Neural cell (in vitro differentiated cells): ENCODE measurements around the gene TP53I3. TPM values are rescaled to one million over a fixed set of nuclear protein-coding genes. Genes with fewer than 3 reads are reported as not detected.

Experiments
- H2AFZ ChIP-seq: fragments of 200-600, 300-800 bp; sonication (generic), shearing (Covaris generic); 2 replicates; pipeline ENCODE4 v1.6.0; 2014; ENCODE audit warnings: low read depth, mild to moderate bottlenecking, antibody characterized with exemption, low read length, moderate library complexity
- H3F3A ChIP-seq: fragments of 200-600 bp; shearing (Covaris generic); 2 replicates; pipeline ENCODE4 v1.6.1; 2016; ENCODE audit warnings: mild to moderate bottlenecking, moderate library complexity, mixed read lengths, antibody characterized with exemption, low read length; ENCODE audit not compliant: insufficient read depth, poor library complexity, severe bottlenecking
- H3K27ac ChIP-seq: fragments of 200-600, 300-800 bp; sonication (generic), shearing (Covaris generic); 2 replicates; pipeline ENCODE4 v1.5.1; 2014; ENCODE audit warnings: mild to moderate bottlenecking, low read length, moderate library complexity
- H3K27me3 ChIP-seq: fragments of 300-800, 200-600 bp; sonication (generic), shearing (Covaris generic); 2 replicates; pipeline ENCODE4 v1.6.0; 2014; ENCODE audit warnings: mild to moderate bottlenecking, low read depth, low read length, moderate library complexity; ENCODE audit not compliant: insufficient read depth
- H3K36me3 ChIP-seq: fragments of 300-800, 200-600 bp; sonication (generic), shearing (Covaris generic); 2 replicates; pipeline ENCODE4 v1.5.1; 2014; ENCODE audit warnings: mild to moderate bottlenecking, antibody characterized with exemption, low read length, moderate library complexity; ENCODE audit not compliant: insufficient read depth
- H3K4me2 ChIP-seq: fragments of 300-800, 200-600 bp; sonication (generic), shearing (Covaris generic); 2 replicates; pipeline ENCODE4 v1.6.0; 2014; ENCODE audit warnings: mild to moderate bottlenecking, low read length
- H3K4me3 ChIP-seq: fragments of 300-800, 200-600 bp; sonication (generic), shearing (Covaris generic); 2 replicates; pipeline ENCODE4 v1.5.1; 2014; ENCODE audit warnings: mild to moderate bottlenecking, low read length, moderate library complexity
- H3K79me2 ChIP-seq: fragments of 200-600 bp; shearing (Covaris generic); replicated peaks from 2 replicates; pipeline ENCODE4 v1.6.0; 2014; ENCODE audit warnings: mild to moderate bottlenecking, low read length, moderate library complexity; ENCODE audit not compliant: insufficient read depth
- H3K9ac ChIP-seq: fragments of 300-800, 200-600 bp; sonication (generic), shearing (Covaris generic); 2 replicates; pipeline ENCODE4 v1.6.1; 2016; ENCODE audit warnings: mild to moderate bottlenecking, low read length, mixed read lengths
- H3K9me2 ChIP-seq: fragments of 200-600 bp; shearing (Covaris generic); 2 replicates; pipeline ENCODE4 v1.6.1; 2016; ENCODE audit warnings: mild to moderate bottlenecking, low read length, mixed read lengths; ENCODE audit not compliant: insufficient read depth
- H3K9me3 ChIP-seq: fragments of 200-600, 300-800 bp; sonication (generic), shearing (Covaris generic); 2 replicates; pipeline ENCODE4 v1.6.1; 2016; ENCODE audit warnings: mild to moderate bottlenecking, mixed run types, low read length, moderate library complexity, mixed read lengths
- H4K20me1 ChIP-seq: fragments of 200-600 bp; shearing (Covaris generic); 2 replicates; pipeline ENCODE4 v1.6.1; 2016; ENCODE audit warnings: mild to moderate bottlenecking, mixed run types; ENCODE audit not compliant: insufficient read depth
- EP300 ChIP-seq: fragments of 450-650 bp; conservative IDR thresholded peaks from 2 replicates; pipeline ENCODE4 v1.6.1; 2014; ENCODE audit warnings: antibody characterized with exemption, mild to moderate bottlenecking, moderate library complexity; ENCODE audit not compliant: poor library complexity, severe bottlenecking
- EZH2 ChIP-seq: fragments of 200-600, 300-800 bp; shearing (Covaris generic), sonication (generic); IDR thresholded peaks from 2 replicates; pipeline ENCODE4 v1.6.1; 2014; ENCODE audit warnings: antibody characterized with exemption, low read length, borderline replicate concordance, mild to moderate bottlenecking; ENCODE audit not compliant: insufficient read depth, poor library complexity, severe bottlenecking
- MXI1 ChIP-seq: fragments of 450-650 bp; conservative IDR thresholded peaks from 2 replicates; pipeline ENCODE4 v1.6.1; 2014; ENCODE audit warnings: antibody characterized with exemption, mild to moderate bottlenecking; ENCODE audit not compliant: poor library complexity, severe bottlenecking
- POLR2AphosphoS5 ChIP-seq: IDR thresholded peaks from 2 replicates; pipeline ENCODE4 v1.6.1; 2012
- RAD21 ChIP-seq: fragments of 450-650 bp; conservative IDR thresholded peaks from 2 replicates; pipeline ENCODE4 v1.6.1; 2014; ENCODE audit warnings: antibody characterized with exemption, mild to moderate bottlenecking, moderate library complexity
- SMC3 ChIP-seq: fragments of 450-650 bp; conservative IDR thresholded peaks from 2 replicates; pipeline ENCODE4 v1.6.1; 2014; ENCODE audit warnings: antibody characterized with exemption, mild to moderate bottlenecking, moderate library complexity; ENCODE audit not compliant: poor library complexity
- TAF1 ChIP-seq: IDR thresholded peaks from 2 replicates; pipeline ENCODE4 v1.6.1; 2012; ENCODE audit warnings: low read depth
- polyA plus RNA-seq: library from polyadenylated mRNA; depleted of rRNA; stranded (reverse); fragments of >200 nt; gene quantifications from 2 replicates; pipeline ENCODE4 v1.2.3, GENCODE V29; 2014
- TF ChIP-seq, protein P1 (sequence below): IDR thresholded peaks from 2 replicates; pipeline ENCODE4 v1.6.1; 2012; ENCODE audit warnings: borderline replicate concordance
- TF ChIP-seq, protein P2 (sequence below): fragments of 450-650 bp; IDR thresholded peaks from 2 replicates; pipeline ENCODE4 v1.5.1; 2014; ENCODE audit warnings: antibody characterized with exemption, mild to moderate bottlenecking, moderate library complexity; ENCODE audit not compliant: poor library complexity, severe bottlenecking

The TP53I3 gene
- polyA plus RNA-seq, 1 donor from 2014 or later = 1.8 TPM

DNA sequence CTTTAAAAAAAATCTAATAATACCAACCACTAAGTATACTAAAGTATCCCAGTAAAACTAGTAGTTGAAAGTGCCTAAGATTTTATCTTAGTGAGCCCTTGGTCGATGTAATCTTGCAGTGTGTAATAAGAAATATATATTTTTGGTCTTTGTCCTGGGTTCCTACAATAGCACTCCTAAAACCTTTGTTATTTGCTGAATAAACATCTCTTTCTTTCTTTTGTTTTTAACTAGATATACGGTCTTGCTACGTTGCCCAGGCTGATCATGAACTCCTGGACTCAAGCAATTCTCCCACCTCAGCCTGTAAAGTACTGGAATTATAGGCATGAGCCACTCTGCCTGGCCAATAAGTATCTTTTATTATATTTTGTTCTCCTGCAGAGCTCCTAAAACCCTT lies 2.4 kb upstream of the TP53I3 start:
- no peaks in the 10 kb centered on the region for H3K9me3 ChIP-seq
- H4K20me1 ChIP-seq = no peaks in the 10 kb centered on the region
- H3K36me3 ChIP-seq = no peaks in the 10 kb centered on the region
- H3K27me3 ChIP-seq = no peaks in the 10 kb centered on the region
- no peaks in the 10 kb centered on the region for H3K79me2 ChIP-seq
- no peak overlapping the region for H3K27ac ChIP-seq
- TF ChIP-seq POLR2AphosphoS5 (no peak), SMC3 (no peak), EP300 (no peak), EZH2 (no peak), RAD21 (no peak), TAF1 (no peak), MXI1 (no peak)
- TF ChIP-seq, protein P1, sequence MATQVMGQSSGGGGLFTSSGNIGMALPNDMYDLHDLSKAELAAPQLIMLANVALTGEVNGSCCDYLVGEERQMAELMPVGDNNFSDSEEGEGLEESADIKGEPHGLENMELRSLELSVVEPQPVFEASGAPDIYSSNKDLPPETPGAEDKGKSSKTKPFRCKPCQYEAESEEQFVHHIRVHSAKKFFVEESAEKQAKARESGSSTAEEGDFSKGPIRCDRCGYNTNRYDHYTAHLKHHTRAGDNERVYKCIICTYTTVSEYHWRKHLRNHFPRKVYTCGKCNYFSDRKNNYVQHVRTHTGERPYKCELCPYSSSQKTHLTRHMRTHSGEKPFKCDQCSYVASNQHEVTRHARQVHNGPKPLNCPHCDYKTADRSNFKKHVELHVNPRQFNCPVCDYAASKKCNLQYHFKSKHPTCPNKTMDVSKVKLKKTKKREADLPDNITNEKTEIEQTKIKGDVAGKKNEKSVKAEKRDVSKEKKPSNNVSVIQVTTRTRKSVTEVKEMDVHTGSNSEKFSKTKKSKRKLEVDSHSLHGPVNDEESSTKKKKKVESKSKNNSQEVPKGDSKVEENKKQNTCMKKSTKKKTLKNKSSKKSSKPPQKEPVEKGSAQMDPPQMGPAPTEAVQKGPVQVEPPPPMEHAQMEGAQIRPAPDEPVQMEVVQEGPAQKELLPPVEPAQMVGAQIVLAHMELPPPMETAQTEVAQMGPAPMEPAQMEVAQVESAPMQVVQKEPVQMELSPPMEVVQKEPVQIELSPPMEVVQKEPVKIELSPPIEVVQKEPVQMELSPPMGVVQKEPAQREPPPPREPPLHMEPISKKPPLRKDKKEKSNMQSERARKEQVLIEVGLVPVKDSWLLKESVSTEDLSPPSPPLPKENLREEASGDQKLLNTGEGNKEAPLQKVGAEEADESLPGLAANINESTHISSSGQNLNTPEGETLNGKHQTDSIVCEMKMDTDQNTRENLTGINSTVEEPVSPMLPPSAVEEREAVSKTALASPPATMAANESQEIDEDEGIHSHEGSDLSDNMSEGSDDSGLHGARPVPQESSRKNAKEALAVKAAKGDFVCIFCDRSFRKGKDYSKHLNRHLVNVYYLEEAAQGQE = no peak
- TF ChIP-seq, protein P2, sequence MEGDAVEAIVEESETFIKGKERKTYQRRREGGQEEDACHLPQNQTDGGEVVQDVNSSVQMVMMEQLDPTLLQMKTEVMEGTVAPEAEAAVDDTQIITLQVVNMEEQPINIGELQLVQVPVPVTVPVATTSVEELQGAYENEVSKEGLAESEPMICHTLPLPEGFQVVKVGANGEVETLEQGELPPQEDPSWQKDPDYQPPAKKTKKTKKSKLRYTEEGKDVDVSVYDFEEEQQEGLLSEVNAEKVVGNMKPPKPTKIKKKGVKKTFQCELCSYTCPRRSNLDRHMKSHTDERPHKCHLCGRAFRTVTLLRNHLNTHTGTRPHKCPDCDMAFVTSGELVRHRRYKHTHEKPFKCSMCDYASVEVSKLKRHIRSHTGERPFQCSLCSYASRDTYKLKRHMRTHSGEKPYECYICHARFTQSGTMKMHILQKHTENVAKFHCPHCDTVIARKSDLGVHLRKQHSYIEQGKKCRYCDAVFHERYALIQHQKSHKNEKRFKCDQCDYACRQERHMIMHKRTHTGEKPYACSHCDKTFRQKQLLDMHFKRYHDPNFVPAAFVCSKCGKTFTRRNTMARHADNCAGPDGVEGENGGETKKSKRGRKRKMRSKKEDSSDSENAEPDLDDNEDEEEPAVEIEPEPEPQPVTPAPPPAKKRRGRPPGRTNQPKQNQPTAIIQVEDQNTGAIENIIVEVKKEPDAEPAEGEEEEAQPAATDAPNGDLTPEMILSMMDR = no peak
- H3K4me2 ChIP-seq = no peak overlapping the region
- no peaks in the 10 kb centered on the region for H3K9me2 ChIP-seq
- no peaks in the 10 kb centered on the region for H3F3A ChIP-seq
- no peak overlapping the region for H2AFZ ChIP-seq
- no peak overlapping the region for H3K9ac ChIP-seq
- H3K4me3 ChIP-seq = no peak overlapping the region

DNA sequence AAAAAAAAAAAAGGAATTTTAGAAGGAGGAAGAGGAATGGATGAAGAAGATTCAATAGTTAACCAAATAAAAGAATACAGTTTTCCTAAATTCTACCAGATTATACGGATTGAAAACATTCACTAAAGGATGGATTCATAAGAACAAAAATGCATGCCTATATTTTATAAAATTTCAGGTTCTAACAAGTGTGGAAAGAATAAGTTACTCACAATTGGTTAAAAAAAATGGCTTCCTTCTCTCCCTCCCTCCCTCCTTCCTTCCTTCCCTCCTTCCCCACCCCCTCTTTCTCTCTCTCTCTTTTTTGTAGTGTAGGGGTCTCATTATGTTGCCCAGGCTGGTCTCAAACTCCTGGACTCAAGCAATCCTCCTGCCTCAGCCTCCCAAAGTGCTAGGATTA lies 1.6 kb upstream of the TP53I3 start:
- H3F3A ChIP-seq = no peaks in the 10 kb centered on the region
- no peak overlapping the region for H2AFZ ChIP-seq
- H3K9me2 ChIP-seq = no peaks in the 10 kb centered on the region
- H3K36me3 ChIP-seq = no peaks in the 10 kb centered on the region
- TF ChIP-seq POLR2AphosphoS5 (no peak), TAF1 (no peak), EZH2 (no peak), SMC3 (no peak), EP300 (no peak), RAD21 (no peak), MXI1 (no peak)
- TF ChIP-seq, protein P1 = no peak
- TF ChIP-seq, protein P2 = no peak
- no peak overlapping the region for H3K9ac ChIP-seq
- no peak overlapping the region for H3K4me3 ChIP-seq
- H3K27ac ChIP-seq = no peak overlapping the region
- no peaks in the 10 kb centered on the region for H3K27me3 ChIP-seq
- no peaks in the 10 kb centered on the region for H3K79me2 ChIP-seq
- H4K20me1 ChIP-seq = no peaks in the 10 kb centered on the region
- no peaks in the 10 kb centered on the region for H3K9me3 ChIP-seq
- H3K4me2 ChIP-seq = no peak overlapping the region
